IMR-90 (cell line): ENCODE results near the gene MTPN.

Experiments used
- BHLHE40 ChIP-seq: fragments of 150-350 bp; IDR thresholded peaks from 2 replicates; pipeline ENCODE4 v1.6.1; 2016; ENCODE audit warnings: mild to moderate bottlenecking, low read depth, low read length
- CTCF ChIP-seq: conservative IDR thresholded peaks from 2 replicates; pipeline ENCODE4 v1.5.1; 2012; ENCODE audit warnings: mild to moderate bottlenecking, low read depth, low read length, improper control_type of control experiment
- FOS ChIP-seq: fragments of 150-350 bp; IDR thresholded peaks from 2 replicates; pipeline ENCODE4 v1.6.1; 2016; ENCODE audit warnings: low read depth, low read length
- MAZ ChIP-seq: IDR thresholded peaks from 2 replicates; pipeline ENCODE4 v1.6.1; 2012; ENCODE audit warnings: low read depth, mild to moderate bottlenecking, low read length, improper control_type of control experiment, moderate library complexity, borderline replicate concordance
- MXI1 ChIP-seq: IDR thresholded peaks from 2 replicates; pipeline ENCODE4 v1.6.1; 2012; ENCODE audit warnings: low read depth, mild to moderate bottlenecking, low read length, moderate library complexity, borderline replicate concordance
- NFE2L2 ChIP-seq: fragments of 150-350 bp; IDR thresholded peaks from 2 replicates; pipeline ENCODE4 v1.6.1; 2016; ENCODE audit warnings: low read depth, mild to moderate bottlenecking, low read length
- POLR2A ChIP-seq: IDR thresholded peaks from 2 replicates; pipeline ENCODE4 v1.6.1; 2012; ENCODE audit warnings: mild to moderate bottlenecking, low read depth, low read length
- RAD21 ChIP-seq: IDR thresholded peaks from 2 replicates; pipeline ENCODE4 v1.6.1; 2012; ENCODE audit warnings: low read length, improper control_type of control experiment
- RFX5 ChIP-seq: IDR thresholded peaks from 2 replicates; pipeline ENCODE4 v1.8.0; 2012; ENCODE audit warnings: low read depth, mild to moderate bottlenecking, low read length, moderate library complexity
- SMC3 ChIP-seq: fragments of 150-350 bp; IDR thresholded peaks from 2 replicates; pipeline ENCODE4 v1.6.1; 2016; ENCODE audit warnings: low read depth, mild to moderate bottlenecking, antibody characterized with exemption, low read length, moderate library complexity

DNA sequence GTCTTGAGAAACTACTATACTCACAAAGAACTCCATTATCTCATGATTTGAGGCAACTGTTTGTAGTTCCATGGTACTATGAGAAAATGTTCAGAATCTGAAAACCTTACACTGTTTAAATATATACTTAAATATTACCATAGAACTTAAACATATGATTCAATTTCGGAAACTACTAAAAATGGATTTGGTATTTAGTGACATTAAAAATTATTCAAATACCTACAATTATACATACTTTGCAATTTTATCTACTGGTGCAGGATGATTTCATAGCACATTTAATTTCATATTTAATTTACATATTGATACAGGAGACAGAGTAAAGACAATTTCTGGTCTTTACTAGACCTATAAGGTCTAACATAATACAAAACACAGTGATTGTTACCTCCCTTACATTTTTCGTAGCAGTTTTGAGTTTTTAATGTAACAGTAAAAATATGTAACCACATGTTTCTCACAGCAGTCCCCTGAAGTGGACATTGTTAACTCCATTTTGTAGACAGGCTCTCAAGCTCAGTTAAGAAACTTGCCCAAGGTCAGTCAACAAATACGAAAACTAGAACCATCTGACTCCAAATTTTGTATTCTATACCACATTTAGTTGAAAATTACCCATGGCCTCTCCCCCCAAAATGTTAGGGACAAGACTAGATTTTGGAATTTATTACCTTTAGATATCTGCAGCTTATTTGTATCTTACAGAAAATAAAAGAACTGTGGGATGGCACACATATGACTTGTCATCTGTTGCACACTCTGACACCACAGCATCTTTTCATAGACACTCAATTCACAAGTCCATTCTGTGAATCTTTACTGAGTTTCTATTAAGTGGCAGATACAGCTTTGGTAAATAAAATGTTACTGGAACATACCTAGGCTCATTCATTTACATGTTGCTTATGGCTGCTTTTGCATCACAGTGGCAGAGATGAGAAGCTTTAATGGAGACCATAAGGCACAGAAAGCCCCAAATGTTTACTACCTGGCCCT is 36.8 kb downstream of the MTPN start:
- TF ChIP-seq CTCF (no peak), SMC3 (no peak), MAZ (no peak), POLR2A (no peak), FOS (no peak), NFE2L2 (no peak), RFX5 (no peak), MXI1 (no peak), BHLHE40 (no peak), RAD21 (no peak)
